Uterus (tissue), 4 donors: ENCODE measurements around the gene ABHD10. TPM values are rescaled to one million over a fixed set of nuclear protein-coding genes. Genes with fewer than 3 reads are reported as not detected.

Source experiments
- DNase-seq, 2 donors: peaks; one replicate each; pipeline ENCODE4 v3.0.0-alpha.2; 2019 to 2020
- H3K27ac ChIP-seq, 2 donors: fragments of 200-600 bp; sonication (generic); 1 replicate in 1 of 2; 2 replicates in 1 of 2; pipeline ENCODE4 v1.5.1; 2016 to 2018
- H3K27me3 ChIP-seq, 2 donors: fragments of 200-600 bp; sonication (generic); one replicate each; pipeline ENCODE4 v1.5.1; 2018 to 2019; ENCODE audit warnings: control low read depth in 1 of 2
- H3K36me3 ChIP-seq, 2 donors: fragments of 200-600 bp; sonication (generic); one replicate each; pipeline ENCODE4 v1.5.1; 2019; ENCODE audit warnings: control low read depth in 1 of 2
- H3K4me1 ChIP-seq, 2 donors: fragments of 200-600 bp; sonication (generic); one replicate each; pipeline ENCODE4 v1.5.1; 2018 to 2019; ENCODE audit warnings: control low read depth in 1 of 2
- H3K4me3 ChIP-seq, 2 donors: fragments of 200-600 bp; sonication (generic); 1 replicate in 1 of 2; 2 replicates in 1 of 2; pipeline ENCODE4 v1.5.1; 2018 to 2019; ENCODE audit warnings: mild to moderate bottlenecking in 1 of 2
- H3K9me3 ChIP-seq, 2 donors: fragments of 200-600 bp; sonication (generic); one replicate each; pipeline ENCODE4 v1.5.1; 2019; ENCODE audit warnings: control low read depth in 1 of 2
- POLR2A ChIP-seq, 2 donors: fragments of 450-650 bp; IDR thresholded peaks; one replicate each; pipeline ENCODE4 v1.6.1; 2016; ENCODE audit warnings: antibody characterized with exemption in 2 of 2, mild to moderate bottlenecking in 1 of 2, moderate library complexity in 1 of 2
- intact Hi-C: fragments of 100-400 bp; cut with DNase I; formaldehyde crosslinking; loops from one replicate; pipeline ENCODE4 v1.15.1; 2023; ENCODE audit warnings: low total_unique reads
- total RNA-seq, 4 donors: library from RNA; depleted of rRNA in 3 of 4; stranded (reverse); fragments of >200 nt in 3 of 4; gene quantifications; one replicate each; pipeline versions ENCODE4 v1.1.0 to v1.2.4, GENCODE V29; 2014 to 2023
- TF ChIP-seq, protein P1 (sequence below), 4 experiments: fragments of 200-600 bp in 2 of 4; fragments of 450-650 bp in 2 of 4; sonication (generic) in 2 of 4; IDR thresholded peaks; one replicate each; pipeline ENCODE4 v1.5.1; 2016 to 2019; ENCODE audit warnings: antibody characterized with exemption in 4 of 4, mild to moderate bottlenecking in 2 of 4, moderate library complexity in 1 of 4
- donor health status: DM: yes; HTN: yes; CAD: no.

Gene ABHD10
- total RNA-seq, 4 donors from 2014 or later: 25.6 to 74.1 (median 35.8) TPM

DNA sequence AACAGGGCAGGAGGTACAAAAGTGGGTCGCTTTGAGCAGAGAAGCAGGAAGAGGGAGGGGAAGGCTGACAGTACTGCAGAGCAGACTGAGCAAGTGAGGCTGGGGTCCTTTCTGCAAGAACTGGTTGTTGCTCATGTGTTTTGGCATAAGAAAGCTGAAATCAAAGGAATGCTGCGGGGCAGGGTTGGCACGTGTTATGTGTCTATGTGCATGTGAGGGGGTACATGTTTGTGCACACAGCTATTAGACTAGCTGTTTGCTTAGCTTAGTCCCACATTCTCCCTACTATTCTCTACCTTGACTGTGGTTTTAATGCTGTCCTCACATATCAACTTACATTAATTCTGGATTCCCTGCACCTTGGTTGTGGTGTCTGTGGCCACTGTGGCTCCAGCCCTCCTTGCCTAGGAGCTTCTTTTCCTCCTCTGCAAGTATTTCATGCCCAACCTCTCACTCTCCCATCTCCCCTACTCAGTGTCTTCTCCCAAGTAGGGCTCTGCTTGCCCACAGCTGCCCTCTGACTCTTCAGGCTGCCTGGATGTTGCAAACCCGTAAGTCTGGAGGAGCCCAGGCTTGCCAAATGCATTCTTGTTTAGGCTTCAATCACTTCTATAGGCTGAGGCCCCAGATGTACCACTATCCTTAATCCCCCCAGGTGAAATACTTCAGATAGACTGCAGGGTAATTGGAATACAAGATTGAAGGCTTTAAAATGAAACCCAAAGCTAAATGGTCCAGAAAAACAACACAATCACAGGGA, 24.7 kb downstream of the ABHD10 start:
- DNase-seq: no peak
- intact Hi-C loops: no loop called here
- H3K27me3 ChIP-seq: no peaks in the 10 kb centered on the region
- TF ChIP-seq, protein P1, sequence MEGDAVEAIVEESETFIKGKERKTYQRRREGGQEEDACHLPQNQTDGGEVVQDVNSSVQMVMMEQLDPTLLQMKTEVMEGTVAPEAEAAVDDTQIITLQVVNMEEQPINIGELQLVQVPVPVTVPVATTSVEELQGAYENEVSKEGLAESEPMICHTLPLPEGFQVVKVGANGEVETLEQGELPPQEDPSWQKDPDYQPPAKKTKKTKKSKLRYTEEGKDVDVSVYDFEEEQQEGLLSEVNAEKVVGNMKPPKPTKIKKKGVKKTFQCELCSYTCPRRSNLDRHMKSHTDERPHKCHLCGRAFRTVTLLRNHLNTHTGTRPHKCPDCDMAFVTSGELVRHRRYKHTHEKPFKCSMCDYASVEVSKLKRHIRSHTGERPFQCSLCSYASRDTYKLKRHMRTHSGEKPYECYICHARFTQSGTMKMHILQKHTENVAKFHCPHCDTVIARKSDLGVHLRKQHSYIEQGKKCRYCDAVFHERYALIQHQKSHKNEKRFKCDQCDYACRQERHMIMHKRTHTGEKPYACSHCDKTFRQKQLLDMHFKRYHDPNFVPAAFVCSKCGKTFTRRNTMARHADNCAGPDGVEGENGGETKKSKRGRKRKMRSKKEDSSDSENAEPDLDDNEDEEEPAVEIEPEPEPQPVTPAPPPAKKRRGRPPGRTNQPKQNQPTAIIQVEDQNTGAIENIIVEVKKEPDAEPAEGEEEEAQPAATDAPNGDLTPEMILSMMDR (IDR thresholded peaks at IDR 0.05): no peak
- no peak for TF ChIP-seq POLR2A (IDR thresholded peaks at IDR 0.05)
- H3K4me1 ChIP-seq: peaks cover 0 to 4% of the 10 kb centered on the region in 2 donors
- H3K4me3 ChIP-seq: no peak overlapping the region
- no peaks in the 10 kb centered on the region for H3K36me3 ChIP-seq
- no peaks in the 10 kb centered on the region for H3K9me3 ChIP-seq
- H3K27ac ChIP-seq: no peak overlapping the region

DNA sequence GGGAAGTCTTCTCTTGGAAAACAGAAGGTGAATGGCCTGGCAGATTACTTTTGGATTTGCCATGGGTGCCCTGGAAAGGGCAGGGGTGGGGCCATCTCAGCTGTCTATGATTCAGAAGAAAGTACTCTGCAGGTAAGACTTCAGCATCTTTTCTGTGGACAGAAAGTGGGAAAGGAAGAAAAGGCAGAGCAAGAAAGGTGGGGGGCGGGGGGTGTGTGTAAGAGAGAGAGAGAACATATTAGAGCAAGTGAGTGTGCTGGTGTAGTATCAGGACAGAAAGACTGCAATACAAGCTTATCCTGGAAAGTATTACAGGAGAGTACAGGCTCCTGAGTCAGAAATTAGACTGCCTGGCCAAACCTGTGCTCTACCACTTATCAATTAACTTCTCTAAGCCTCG, 25.4 kb downstream of the ABHD10 start:
- H3K4me1 ChIP-seq: no peaks in the 10 kb centered on the region
- TF ChIP-seq, protein P1 (IDR thresholded peaks at IDR 0.05): no peak
- TF ChIP-seq POLR2A (IDR thresholded peaks at IDR 0.05): no peak
- H3K36me3 ChIP-seq: no peaks in the 10 kb centered on the region
- no peaks in the 10 kb centered on the region for H3K27me3 ChIP-seq
- no peaks in the 10 kb centered on the region for H3K9me3 ChIP-seq
- no peak for DNase-seq
- intact Hi-C loops: no loop called here
- no peak overlapping the region for H3K27ac ChIP-seq
- no peak overlapping the region for H3K4me3 ChIP-seq

DNA sequence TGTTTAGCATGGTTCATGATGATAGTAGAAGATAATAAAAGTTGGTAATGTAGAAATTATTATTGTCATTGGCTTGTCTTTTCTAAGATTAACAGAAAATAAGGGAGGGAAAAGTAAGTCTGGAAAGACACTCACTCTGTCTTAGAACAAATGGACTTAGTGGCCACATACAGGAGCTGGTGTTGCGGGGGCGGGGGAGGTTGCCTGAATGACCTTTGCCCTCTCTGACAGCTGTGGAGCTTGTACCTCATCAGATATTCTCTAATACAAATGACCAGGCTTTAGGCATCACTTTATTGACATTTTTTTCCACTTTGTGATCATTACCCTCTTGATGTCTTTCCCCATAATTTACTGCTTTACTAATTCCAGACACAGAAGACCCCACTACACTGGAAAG, 25.8 kb downstream of the ABHD10 start:
- H3K4me3 ChIP-seq: no peak overlapping the region
- H3K9me3 ChIP-seq: no peaks in the 10 kb centered on the region
- no peak for DNase-seq
- no peaks in the 10 kb centered on the region for H3K36me3 ChIP-seq
- no peak overlapping the region for H3K27ac ChIP-seq
- no peaks in the 10 kb centered on the region for H3K27me3 ChIP-seq
- no peaks in the 10 kb centered on the region for H3K4me1 ChIP-seq
- intact Hi-C loops: no loop called here
- TF ChIP-seq POLR2A (IDR thresholded peaks at IDR 0.05): no peak
- TF ChIP-seq, protein P1 (IDR thresholded peaks at IDR 0.05): no peak

DNA sequence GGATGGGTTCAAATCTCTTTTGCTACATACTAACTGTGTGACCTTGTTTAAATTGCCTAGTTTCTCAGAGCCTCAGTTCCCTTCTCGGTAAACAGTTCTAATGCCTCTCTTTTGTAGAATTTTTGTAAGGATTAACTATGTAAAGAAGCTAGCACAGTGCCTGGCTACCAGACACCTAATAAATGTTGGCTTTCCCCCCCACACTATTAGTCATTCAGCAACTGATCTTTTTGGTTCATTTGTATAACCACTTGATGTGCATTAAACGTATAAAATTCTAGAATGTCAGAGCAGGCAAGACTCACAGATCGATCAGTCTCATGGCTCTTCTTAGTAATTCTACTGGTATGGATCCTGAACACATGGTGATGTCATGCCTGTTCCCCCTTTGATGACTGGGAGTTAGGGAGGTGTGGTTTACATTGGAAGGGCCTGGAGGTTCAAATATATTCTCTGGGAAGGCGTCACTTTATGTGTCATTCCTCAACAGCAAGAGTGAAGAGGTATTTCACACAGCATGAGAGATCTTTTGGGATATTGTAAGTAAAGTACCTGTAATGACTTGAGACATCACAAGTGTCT, 26.4 kb downstream of the ABHD10 start:
- no peaks in the 10 kb centered on the region for H3K36me3 ChIP-seq
- DNase-seq: no peak
- H3K27me3 ChIP-seq: no peaks in the 10 kb centered on the region
- no peak for TF ChIP-seq POLR2A (IDR thresholded peaks at IDR 0.05)
- TF ChIP-seq, protein P1 (IDR thresholded peaks at IDR 0.05): no peak
- H3K4me3 ChIP-seq: no peak overlapping the region
- H3K9me3 ChIP-seq: no peaks in the 10 kb centered on the region
- intact Hi-C loops: no loop called here
- no peaks in the 10 kb centered on the region for H3K4me1 ChIP-seq
- H3K27ac ChIP-seq: no peak overlapping the region

DNA sequence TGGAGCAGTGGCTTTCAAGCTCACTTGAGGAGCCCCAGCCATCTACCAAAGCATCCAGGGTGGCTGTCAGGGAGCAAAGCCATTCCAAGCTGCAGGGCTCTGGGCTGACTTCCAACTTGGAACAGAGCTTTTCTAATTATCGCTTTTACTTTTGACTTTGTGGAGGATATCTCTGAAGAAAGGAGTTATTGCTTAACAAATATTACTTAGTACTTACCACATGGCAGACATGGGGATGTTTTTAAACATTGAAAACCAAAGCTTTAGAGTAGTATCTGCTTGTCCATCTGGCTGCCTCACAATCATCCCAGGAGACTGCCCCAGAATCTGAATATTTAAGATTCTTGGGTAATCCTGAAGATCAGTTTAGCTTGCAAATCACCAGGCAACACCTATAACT, 28.8 kb downstream of the ABHD10 start:
- Histone ChIP-seq H3K4me1 (no peaks in the 10 kb centered on the region), H3K27me3 (no peaks in the 10 kb centered on the region), H3K9me3 (no peaks in the 10 kb centered on the region), H3K36me3 (no peaks in the 10 kb centered on the region), H3K27ac (no peak overlapping the region), H3K4me3 (no peak overlapping the region)
- TF ChIP-seq, protein P1 (IDR thresholded peaks at IDR 0.05): no peak
- no peak for TF ChIP-seq POLR2A (IDR thresholded peaks at IDR 0.05)
- no peak for DNase-seq
- intact Hi-C loops: no loop called here
